WTC11 (cell line): Measurements from ENCODE around the gene GFOD1. TPM values are rescaled to one million over a fixed set of nuclear protein-coding genes. Genes with fewer than 3 reads are reported as not detected.

Source experiments
- ATAC-seq: fragments of 200-7000 bp; cut with Tn5 transposase; 2 replicates; pipeline ENCODE4 v1.10.0; 2021; ENCODE audit warnings: mild to moderate bottlenecking, moderate library complexity
- CTCF ChIA-PET: fragments of 300-600 bp; sonication (Branson Sonifier 250); formaldehyde crosslinking; loops from one replicate; lab custom pipeline; 2021; ENCODE audit warnings: antibody characterized with exemption; lab: Charles Lee
- POLR2A ChIA-PET: fragments of 350-600 bp; sonication (Branson Sonifier 250); formaldehyde crosslinking; loops from one replicate; lab custom pipeline; 2021; ENCODE audit warnings: antibody characterized with exemption; lab: Charles Lee
- DNase-seq: peaks from one replicate; pipeline ENCODE4 v3.0.0; 2021; ENCODE audit warnings: low spot score
- H3K27ac Mint-ChIP-seq: 2 replicates; pipeline ENCODE4 v1.8.0; 2021; ENCODE audit warnings: mixed read lengths
- H3K27me3 Mint-ChIP-seq: 2 replicates; pipeline ENCODE4 v1.8.0; 2021; ENCODE audit warnings: low read depth, mild to moderate bottlenecking, moderate library complexity, mixed read lengths
- H3K36me3 Mint-ChIP-seq: 2 replicates; pipeline ENCODE4 v1.8.0; 2021; ENCODE audit warnings: mixed read lengths
- H3K4me1 Mint-ChIP-seq: 2 replicates; pipeline ENCODE4 v1.8.0; 2022; ENCODE audit warnings: mixed read lengths
- H3K4me3 Mint-ChIP-seq: 2 replicates; pipeline ENCODE4 v1.8.0; 2021; ENCODE audit warnings: mild to moderate bottlenecking, moderate library complexity, mixed read lengths
- H3K9me3 Mint-ChIP-seq: 2 replicates; pipeline ENCODE4 v1.8.0; 2021; ENCODE audit warnings: mixed read lengths
- EMX1 ChIP-seq: fragments of 250-450 bp; sonication (Bioruptor Pico); IDR thresholded peaks from 2 replicates; pipeline ENCODE4 v1.8.0; 2021; ENCODE audit warnings: mild to moderate bottlenecking
- FOXP1 ChIP-seq: sonication (generic); formaldehyde crosslinking; IDR thresholded peaks from 2 replicates; pipeline ENCODE4 v1.8.0; 2022; ENCODE audit warnings: missing genetic modification reagents, mild to moderate bottlenecking, moderate library complexity, borderline replicate concordance
- GABPB1 ChIP-seq: sonication (generic); formaldehyde crosslinking; IDR thresholded peaks from 2 replicates; pipeline ENCODE4 v1.8.1; 2023; ENCODE audit warnings: mild to moderate bottlenecking, missing genetic modification reagents
- GTF2I ChIP-seq: fragments of 250-450 bp; sonication (Bioruptor Pico); conservative IDR thresholded peaks from 2 replicates; pipeline ENCODE4 v1.4.0; 2021; ENCODE audit warnings: mild to moderate bottlenecking
- HMGA2 ChIP-seq: fragments of 250-450 bp; sonication (Bioruptor Pico); IDR thresholded peaks from 2 replicates; pipeline ENCODE4 v1.4.0; 2021; ENCODE audit warnings: mild to moderate bottlenecking, moderate library complexity
- NFE2L1 ChIP-seq: sonication (generic); formaldehyde crosslinking; IDR thresholded peaks from 2 replicates; pipeline ENCODE4 v1.8.1; 2023; ENCODE audit warnings: missing genetic modification reagents
- PRDM15 ChIP-seq: sonication (generic); formaldehyde crosslinking; IDR thresholded peaks from 2 replicates; pipeline ENCODE4 v1.8.0; 2022; ENCODE audit warnings: missing genetic modification reagents
- PRRX2 ChIP-seq: fragments of 250-450 bp; sonication (Bioruptor Pico); IDR thresholded peaks from 2 replicates; pipeline ENCODE4 v1.8.0; 2021; ENCODE audit warnings: mild to moderate bottlenecking
- SP1 ChIP-seq: sonication (generic); formaldehyde crosslinking; conservative IDR thresholded peaks from 2 replicates; pipeline ENCODE4 v1.8.1; 2022; ENCODE audit warnings: missing genetic modification reagents
- TCF7 ChIP-seq: sonication (generic); formaldehyde crosslinking; IDR thresholded peaks from 2 replicates; pipeline ENCODE4 v1.8.0; 2022; ENCODE audit warnings: mild to moderate bottlenecking, low read depth, missing genetic modification reagents, moderate library complexity
- TP53 ChIP-seq: sonication (generic); formaldehyde crosslinking; IDR thresholded peaks from 2 replicates; pipeline ENCODE4 v1.8.1; 2023; ENCODE audit warnings: mild to moderate bottlenecking, missing genetic modification reagents
- ZNF121 ChIP-seq: sonication (generic); formaldehyde crosslinking; IDR thresholded peaks from 2 replicates; pipeline ENCODE4 v1.8.0; 2023; ENCODE audit warnings: missing genetic modification reagents
- ZNF138 ChIP-seq: sonication (generic); formaldehyde crosslinking; conservative IDR thresholded peaks from 2 replicates; pipeline ENCODE4 v1.8.1; 2022; ENCODE audit warnings: mild to moderate bottlenecking, moderate library complexity, missing genetic modification reagents
- ZNF263 ChIP-seq: sonication (generic); formaldehyde crosslinking; IDR thresholded peaks from 2 replicates; pipeline ENCODE4 v1.8.1; 2022; ENCODE audit warnings: low read depth, mild to moderate bottlenecking, moderate library complexity, missing genetic modification reagents
- ZNF532 ChIP-seq: fragments of 250-450 bp; sonication (Bioruptor Pico); IDR thresholded peaks from 2 replicates; pipeline ENCODE4 v1.9.0; 2021; ENCODE audit warnings: mild to moderate bottlenecking, borderline replicate concordance
- total RNA-seq: library from RNA; stranded (reverse); gene quantifications from 3 replicates; pipeline ENCODE4 v1.2.3, GENCODE V29; 2021
- TF ChIP-seq, protein P1 (sequence below): sonication (generic); formaldehyde crosslinking; IDR thresholded peaks from 2 replicates; pipeline ENCODE4 v1.8.1; 2023; ENCODE audit warnings: mild to moderate bottlenecking, moderate library complexity, missing genetic modification reagents
- TF ChIP-seq, protein P2 (sequence below): fragments of 250-450 bp; sonication (Bioruptor Pico); conservative IDR thresholded peaks from 2 replicates; pipeline ENCODE4 v1.9.0; 2021; ENCODE audit warnings: mild to moderate bottlenecking
- TF ChIP-seq, protein P3 (sequence below): sonication (generic); formaldehyde crosslinking; IDR thresholded peaks from 2 replicates; pipeline ENCODE4 v1.8.0; 2023; ENCODE audit warnings: mild to moderate bottlenecking, missing genetic modification reagents

Gene GFOD1
- total RNA-seq, 1 experiment from 2014 or later = 8.5 TPM

- H3K4me3 Mint-ChIP-seq = no peak overlapping the region
- H3K9me3 Mint-ChIP-seq = no peaks in the 10 kb centered on the region
- peak; percentile 70 for ATAC-seq
- CTCF ChIA-PET = interaction anchor here (1.2 to 1.6 kb wide), 4 partner anchors 10 to 267 kb away, joined by 3 to 8 read pairs (median 4); no protein-coding TSS in a partner anchor
- H3K27me3 Mint-ChIP-seq = no peaks in the 10 kb centered on the region; the same call in 1 of the 2 replicates
- peaks cover 44% of the 10 kb centered on the region for H3K4me1 Mint-ChIP-seq
- H3K36me3 Mint-ChIP-seq = no peaks in the 10 kb centered on the region
- H3K27ac Mint-ChIP-seq = peak overlapping the region; percentile 69; the same call in 1 of the 2 replicates
- POLR2A ChIA-PET = interaction anchor here (0.7 kb wide), 1 partner anchor 29 kb away, joined by 3 read pairs; the partner anchor contains the start of gene TBC1D7
- TF ChIP-seq, protein P1, sequence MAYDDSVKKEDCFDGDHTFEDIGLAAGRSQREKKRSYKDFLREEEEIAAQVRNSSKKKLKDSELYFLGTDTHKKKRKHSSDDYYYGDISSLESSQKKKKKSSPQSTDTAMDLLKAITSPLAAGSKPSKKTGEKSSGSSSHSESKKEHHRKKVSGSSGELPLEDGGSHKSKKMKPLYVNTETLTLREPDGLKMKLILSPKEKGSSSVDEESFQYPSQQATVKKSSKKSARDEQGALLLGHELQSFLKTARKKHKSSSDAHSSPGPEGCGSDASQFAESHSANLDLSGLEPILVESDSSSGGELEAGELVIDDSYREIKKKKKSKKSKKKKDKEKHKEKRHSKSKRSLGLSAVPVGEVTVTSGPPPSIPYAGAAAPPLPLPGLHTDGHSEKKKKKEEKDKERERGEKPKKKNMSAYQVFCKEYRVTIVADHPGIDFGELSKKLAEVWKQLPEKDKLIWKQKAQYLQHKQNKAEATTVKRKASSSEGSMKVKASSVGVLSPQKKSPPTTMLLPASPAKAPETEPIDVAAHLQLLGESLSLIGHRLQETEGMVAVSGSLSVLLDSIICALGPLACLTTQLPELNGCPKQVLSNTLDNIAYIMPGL = no peak
- TF ChIP-seq TCF7 = no peak
- TF ChIP-seq ZNF138 (CRISPR knock-in tag) = no peak
- TF ChIP-seq FOXP1 (CRISPR knock-in tag) = no peak
- no peak for TF ChIP-seq SP1 (CRISPR knock-in tag)
- TF ChIP-seq, protein P2, sequence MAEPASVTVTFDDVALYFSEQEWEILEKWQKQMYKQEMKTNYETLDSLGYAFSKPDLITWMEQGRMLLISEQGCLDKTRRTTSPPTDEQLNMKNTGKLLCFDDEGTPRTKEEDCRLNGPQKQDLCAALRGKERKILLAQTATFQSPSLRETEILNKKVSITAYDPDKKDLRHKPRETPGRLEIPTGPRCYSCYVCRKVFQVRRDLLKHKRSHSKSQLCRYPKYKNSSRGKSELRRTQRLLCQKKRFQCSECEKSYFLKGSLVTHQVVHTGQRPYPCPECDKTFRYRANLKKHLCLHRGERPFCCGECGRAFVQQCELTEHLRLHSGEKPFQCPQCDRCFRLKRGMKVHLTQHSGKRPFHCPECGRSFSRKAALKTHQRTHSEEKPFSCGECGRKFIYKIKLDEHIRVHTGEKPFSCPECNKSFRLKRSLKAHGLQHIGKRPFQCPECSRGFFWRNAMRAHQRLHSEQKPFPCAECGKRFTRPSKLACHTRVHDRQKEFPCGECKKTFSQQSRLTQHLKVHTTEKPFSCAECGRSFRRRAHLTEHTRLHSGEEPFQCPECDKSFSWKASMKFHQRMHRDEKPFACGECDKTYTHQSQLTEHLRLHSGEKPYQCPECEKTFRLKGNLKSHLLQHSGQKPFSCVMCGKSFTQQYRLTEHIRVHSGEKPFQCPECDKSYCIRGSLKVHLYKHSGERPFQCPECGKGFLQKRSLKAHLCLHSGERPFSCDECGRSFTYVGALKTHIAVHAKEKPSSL (CRISPR knock-in tag) = no peak
- no peak for TF ChIP-seq ZNF532
- TF ChIP-seq TP53 (CRISPR knock-in tag) = no peak
- TF ChIP-seq, protein P3, sequence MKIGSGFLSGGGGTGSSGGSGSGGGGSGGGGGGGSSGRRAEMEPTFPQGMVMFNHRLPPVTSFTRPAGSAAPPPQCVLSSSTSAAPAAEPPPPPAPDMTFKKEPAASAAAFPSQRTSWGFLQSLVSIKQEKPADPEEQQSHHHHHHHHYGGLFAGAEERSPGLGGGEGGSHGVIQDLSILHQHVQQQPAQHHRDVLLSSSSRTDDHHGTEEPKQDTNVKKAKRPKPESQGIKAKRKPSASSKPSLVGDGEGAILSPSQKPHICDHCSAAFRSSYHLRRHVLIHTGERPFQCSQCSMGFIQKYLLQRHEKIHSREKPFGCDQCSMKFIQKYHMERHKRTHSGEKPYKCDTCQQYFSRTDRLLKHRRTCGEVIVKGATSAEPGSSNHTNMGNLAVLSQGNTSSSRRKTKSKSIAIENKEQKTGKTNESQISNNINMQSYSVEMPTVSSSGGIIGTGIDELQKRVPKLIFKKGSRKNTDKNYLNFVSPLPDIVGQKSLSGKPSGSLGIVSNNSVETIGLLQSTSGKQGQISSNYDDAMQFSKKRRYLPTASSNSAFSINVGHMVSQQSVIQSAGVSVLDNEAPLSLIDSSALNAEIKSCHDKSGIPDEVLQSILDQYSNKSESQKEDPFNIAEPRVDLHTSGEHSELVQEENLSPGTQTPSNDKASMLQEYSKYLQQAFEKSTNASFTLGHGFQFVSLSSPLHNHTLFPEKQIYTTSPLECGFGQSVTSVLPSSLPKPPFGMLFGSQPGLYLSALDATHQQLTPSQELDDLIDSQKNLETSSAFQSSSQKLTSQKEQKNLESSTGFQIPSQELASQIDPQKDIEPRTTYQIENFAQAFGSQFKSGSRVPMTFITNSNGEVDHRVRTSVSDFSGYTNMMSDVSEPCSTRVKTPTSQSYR (CRISPR knock-in tag) = no peak
- no peak for TF ChIP-seq ZNF263 (CRISPR knock-in tag)
- no peak for TF ChIP-seq NFE2L1
- no peak for TF ChIP-seq GABPB1 (CRISPR knock-in tag)
- TF ChIP-seq GTF2I = no peak
- TF ChIP-seq HMGA2 = no peak
- TF ChIP-seq PRDM15 (CRISPR knock-in tag) = no peak
- no peak for TF ChIP-seq ZNF121 (CRISPR knock-in tag)
- TF ChIP-seq PRRX2 (CRISPR knock-in tag) = no peak
- TF ChIP-seq EMX1 (CRISPR knock-in tag) = no peak
- TF ChIP-seq, all 79 proteins: peak for 0
- DNase-seq = peak; percentile 28
These were observed 129.8 kb downstream of the GFOD1 start for GRCh38 chr6:13357551-13358075.
